NCI-H1048 (cell line): Measurements from ENCODE around the gene GXYLT2.

Experiments
- DNase-seq: peaks from one replicate; lab custom pipeline; 2025; lab: John Stamatoyannopoulos, UW

GXYLT2 gene

GRCh38 chr3:73018790-73019441, 131.1 kb downstream of the GXYLT2 start:
- DNase-seq: no peak

- DNase-seq: no peak
These were observed 133.5 kb downstream of the GXYLT2 start for GRCh38 chr3:73021301-73021835.

DNA sequence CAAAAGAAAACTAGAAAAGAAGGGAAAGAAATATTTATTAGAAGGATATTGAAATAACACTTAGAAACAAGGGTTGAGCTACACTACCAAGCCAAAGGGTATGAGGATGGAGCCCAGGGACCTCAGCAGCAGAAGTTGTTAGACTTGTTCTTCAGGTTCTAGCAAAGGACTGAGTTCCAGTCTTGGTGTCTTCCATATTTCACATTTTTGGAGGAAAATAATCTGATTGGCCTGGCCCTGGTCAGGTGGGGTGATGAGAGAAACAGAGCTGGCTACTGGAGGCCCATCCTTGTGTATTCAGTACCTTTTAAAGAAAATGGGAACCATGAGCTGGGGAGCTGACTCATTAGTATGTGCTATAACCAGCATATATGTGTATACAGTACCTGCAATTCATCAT, 137.0 kb downstream of the GXYLT2 start:
- DNase-seq: no peak

DNA sequence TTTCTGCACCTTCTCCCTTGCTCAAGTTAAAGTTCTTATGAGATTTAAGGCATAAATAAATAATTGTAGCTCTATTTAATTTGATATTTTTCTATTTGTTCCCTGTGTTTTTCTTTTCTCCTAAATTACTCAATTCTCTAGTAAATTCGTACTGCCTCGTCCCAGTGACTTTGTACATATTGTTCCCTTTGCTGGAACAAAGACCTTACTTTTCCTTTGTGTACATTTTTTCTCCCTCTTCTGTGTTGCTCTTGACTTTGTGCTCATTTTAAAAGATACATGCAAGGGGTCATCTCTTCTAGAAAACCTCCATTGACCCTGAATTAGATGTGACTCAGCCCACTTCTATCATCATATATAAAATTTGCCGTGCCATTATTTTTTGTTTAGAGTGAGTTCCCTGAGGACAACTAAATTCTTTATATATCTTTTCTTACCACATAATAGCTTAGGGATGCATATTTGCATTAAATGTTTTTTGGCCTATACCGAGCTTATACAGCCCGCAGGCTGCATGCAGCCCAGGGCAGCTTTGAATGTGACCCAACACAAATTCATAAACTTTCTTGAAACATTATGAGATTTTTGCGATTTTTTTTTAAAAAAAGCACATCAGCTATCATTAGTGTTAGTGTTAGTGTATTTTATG, 138.4 kb downstream of the GXYLT2 start:
- no peak for DNase-seq
